Regular cardiac myocyte (primary cell): ENCODE measurements around the gene ADGRG2. TPM values are rescaled to one million over a fixed set of nuclear protein-coding genes. Genes with fewer than 3 reads are reported as not detected.

Experiments
- total RNA-seq: library from RNA; depleted of rRNA; stranded (reverse); fragments of >200 nt; gene quantifications from 2 replicates; pipeline ENCODE4 v1.2.3, GENCODE V29; 2014

ADGRG2 gene
- total RNA-seq = under 0.01 TPM in 1 of 2 replicates, not detected in the other

GRCh38 chrX:19121898-19122640, at the start of gene ADGRG2:
Gene ADGRG2, minus strand, starts transcription at chrX:19122468. Its CDS starts 53,634 bp downstream, at chrX:19068834.

DNA sequence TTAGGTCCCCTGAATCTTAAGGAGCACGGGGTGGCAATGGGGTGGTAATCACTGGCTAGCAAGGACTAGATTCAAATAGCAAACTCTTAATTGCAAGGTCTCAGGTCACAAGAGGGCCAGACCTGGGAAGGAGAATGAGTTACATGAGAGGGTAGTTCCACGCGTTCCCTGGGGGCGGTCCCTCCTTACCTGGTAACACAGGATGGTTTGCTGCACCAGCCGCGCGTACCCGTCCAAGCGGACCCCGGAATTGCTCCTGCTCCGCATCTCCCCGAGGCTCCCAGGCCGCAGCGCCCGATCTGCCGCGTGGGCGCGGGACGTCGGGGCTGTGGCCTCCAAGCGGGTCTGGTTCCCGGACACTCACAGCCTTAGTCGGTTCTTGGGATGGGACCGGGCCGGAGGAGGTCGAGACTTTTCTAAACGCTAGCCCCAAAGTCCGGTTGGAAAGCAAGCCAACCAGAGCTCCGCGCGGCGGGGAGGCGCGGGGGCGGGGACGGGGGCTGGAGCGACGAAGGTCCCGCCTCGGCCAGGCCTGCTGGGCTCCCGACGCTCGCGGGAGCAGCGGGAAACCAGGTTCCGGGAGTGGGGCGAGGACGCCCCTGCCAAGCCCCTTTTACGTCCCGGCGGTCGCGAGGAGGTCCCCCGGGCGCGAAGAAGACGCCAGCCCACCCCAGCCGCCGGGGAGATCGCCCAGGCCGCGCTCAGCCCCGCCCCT, 138.4 kb downstream of the ADGRG2 start, which contains the start of gene PHKA2:
TSS of gene PHKA2 (minus strand) at position 449 of the 715 bp plus-strand sequence. CDS start at position 267, 182 bp downstream.

Other genes with a start within 250 kb of the ADGRG2 start
- gene PHKA2, start 138.4 kb downstream of the ADGRG2 start, total RNA-seq = 9.8 and 9.9 TPM in 2 replicates
- 45.7 and 54.3 TPM in 2 replicates for gene PDHA1, start 221.5 kb upstream of the ADGRG2 start, total RNA-seq